ENCODE results near the gene ALDH1A2.
"Not testable (repeated sequence)": the region's sequence is repeated elsewhere in the genome, so short reads cannot be mapped to it uniquely, and the experiment has no call there.

Gene ALDH1A2

DNA sequence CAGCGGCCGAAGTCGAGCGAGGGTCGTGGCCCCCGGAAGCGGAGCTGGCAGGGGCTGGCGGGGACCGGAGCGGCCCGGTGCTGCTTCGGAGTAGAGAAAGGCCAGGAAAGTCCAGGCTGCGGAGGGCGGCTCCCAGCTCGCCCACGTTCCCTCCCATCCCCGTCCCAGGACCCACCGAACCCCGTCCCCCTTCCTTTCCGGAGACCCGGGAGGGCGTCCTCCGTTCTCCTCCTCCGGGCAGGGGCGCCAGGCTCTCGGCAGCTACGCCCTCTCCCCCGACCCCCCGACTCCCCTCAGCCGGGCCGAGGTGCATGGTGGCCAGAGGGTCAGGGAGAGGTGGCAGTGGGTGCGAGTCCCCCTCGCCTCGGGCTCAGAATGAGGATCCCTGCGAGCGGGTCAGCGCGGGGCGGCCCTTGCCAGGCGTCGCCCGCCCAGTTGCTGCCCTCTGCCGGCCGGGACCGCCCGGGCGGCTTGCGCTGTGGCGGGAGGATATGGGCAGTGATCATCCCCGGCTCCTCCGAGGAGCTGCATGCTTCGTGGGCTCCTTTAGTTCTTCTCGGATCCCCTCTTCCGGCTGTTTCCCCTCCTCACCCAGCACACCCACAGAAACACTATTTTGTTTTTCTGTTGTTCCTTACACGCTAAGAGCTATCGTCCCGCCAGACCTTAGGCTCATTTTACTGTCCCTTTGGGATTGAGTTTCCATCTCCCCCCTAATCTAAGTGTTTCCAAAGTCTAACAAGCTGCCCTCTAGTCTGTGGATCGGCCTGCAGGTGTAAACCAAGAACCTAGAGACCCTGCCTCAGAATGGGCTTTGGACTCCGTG is 744 bp upstream of the ALDH1A2 start:
- no peak for DNase-seq

DNA sequence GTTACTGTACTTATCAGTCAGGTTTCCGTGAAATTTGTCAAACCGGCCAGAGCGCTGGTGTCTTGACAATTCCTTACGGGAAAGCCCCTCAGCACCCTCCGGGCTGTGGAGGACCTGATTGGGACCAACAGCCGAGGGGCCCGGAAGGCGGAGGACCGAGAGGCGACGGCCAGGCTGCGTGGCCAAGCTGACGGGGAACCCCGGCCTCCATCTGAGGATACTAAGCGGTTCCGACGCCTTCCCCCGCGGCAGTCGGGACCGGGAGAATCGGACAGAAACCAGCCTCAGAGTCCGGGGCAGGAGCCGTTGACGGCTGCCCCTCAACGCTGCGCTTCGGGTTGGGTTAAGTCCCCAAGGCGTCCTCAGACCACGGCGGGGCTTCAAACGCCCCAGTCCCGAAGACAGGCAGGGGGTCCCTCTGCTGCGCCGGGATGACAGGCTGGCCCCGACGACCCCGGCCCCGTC is 499 bp downstream of the ALDH1A2 start:
- DNase-seq: no peak

DNA sequence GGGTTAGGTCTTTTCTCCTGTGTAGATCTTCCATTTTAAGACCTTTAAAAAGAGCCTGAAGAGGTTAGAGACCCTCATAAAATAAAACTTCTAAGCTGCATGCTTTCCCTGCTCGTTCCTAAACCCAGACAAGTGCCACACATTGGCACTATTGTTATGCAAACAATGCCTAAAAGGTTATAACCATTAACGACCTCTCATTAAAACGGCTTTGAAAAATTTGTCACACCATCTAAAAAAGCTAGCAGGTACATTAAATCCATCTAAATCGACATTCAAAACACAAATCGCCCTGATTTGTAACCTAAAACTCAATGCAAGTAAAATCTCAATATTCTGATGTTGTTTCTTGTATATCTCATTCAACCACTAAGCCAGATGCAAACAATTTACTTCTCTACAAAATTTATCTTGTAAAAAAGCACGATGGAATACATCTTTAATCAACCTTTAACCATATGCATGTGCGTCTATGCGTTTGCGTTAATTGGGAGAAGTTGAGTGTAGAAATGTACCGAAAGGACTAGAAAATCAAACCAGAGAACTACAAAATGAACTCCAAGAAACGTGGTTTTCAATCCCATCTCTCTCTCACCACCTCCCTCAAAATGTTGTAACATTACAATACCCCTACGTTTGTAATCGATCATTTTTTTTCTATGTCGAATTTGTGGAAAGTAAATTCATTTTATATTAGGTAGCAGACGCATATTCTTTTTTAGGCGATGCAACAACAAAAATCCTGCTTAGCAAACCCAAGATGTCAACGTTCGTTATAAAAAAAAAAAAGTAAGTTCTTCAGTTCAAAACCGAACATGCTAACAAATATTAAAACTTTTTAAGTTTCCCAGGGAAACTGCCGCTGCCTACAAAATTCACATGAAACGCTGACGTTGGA is 1.2 kb downstream of the ALDH1A2 start:
- DNase-seq: no peak

- no peak for DNase-seq
Measured at GRCh38 chr15:58063614-58064013, 1.9 kb downstream of the ALDH1A2 start.

- DNase-seq: no peak
Measured at GRCh38 chr15:58062983-58063382, 2.5 kb downstream of the ALDH1A2 start.

- DNase-seq: no peak
Measured at GRCh38 chr15:58062175-58062574, 3.3 kb downstream of the ALDH1A2 start.

DNA sequence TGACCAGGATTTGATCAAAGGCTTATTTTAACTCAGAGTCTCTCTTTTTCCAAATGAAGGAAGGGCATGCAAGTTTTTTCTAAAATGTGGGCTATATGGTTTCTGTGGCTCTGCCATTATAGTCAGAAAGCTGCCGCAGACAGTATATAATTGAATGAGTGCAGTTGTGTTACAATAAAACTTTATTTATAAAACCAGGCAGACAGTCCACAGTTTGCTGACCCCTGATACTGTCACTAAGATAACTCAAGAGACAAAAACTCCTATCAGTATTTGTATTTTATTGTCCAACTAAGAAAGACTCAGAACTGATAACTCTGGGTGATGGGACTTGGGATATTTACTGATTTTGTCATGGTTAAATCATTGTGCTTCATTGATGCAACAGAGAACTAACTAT is 4.9 kb downstream of the ALDH1A2 start:
- DNase-seq: no peak

DNA sequence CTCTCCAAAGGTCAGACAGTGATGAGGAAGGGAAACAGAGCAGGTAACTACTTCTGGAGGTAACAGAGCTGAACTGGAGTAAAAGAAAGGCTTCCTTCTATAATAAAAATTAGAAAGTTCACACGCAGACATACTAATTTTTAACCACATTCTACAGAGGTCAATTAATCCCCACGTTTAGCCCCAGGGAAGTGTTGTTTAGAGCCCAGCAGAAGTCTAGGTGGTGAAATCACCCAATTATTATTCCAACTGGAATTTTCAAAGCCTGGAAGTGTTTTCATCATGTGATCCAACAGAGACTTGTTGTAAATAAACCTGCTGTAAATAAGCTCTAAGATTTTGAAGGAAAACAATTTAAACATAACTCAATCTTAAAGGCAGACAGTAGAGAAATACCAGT is 6.8 kb downstream of the ALDH1A2 start:
- DNase-seq: no peak

- DNase-seq: no peak
Measured at GRCh38 chr15:58058073-58058472, 7.4 kb downstream of the ALDH1A2 start.

GRCh38 chr15:58057559-58057958 is 8.0 kb downstream of the ALDH1A2 start:
- peak; percentile 33 for DNase-seq

GRCh38 chr15:58056015-58056414 is 9.5 kb downstream of the ALDH1A2 start:
- no peak for DNase-seq

GRCh38 chr15:58053315-58054153 is 12.0 kb downstream of the ALDH1A2 start:
- no peak for DNase-seq

DNA sequence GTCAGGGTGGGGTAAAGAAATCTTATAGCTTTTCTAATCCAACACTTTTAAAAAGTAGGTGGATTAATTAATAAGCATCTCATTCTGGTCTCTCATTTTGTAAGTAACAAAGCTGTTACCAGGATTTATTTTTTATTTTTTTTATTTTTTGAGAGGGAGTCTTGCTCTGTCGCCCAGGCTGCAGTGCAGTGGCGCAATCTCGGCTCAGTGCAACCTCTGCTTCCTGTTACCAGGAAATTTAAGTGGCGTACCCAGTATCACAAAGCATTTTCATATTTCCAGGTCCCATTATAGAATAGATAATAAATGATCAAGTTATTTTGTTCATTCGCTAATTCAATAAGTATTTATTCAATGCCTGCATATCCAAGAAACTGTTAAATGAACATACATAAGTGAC is 13.2 kb downstream of the ALDH1A2 start:
- no peak for DNase-seq

DNA sequence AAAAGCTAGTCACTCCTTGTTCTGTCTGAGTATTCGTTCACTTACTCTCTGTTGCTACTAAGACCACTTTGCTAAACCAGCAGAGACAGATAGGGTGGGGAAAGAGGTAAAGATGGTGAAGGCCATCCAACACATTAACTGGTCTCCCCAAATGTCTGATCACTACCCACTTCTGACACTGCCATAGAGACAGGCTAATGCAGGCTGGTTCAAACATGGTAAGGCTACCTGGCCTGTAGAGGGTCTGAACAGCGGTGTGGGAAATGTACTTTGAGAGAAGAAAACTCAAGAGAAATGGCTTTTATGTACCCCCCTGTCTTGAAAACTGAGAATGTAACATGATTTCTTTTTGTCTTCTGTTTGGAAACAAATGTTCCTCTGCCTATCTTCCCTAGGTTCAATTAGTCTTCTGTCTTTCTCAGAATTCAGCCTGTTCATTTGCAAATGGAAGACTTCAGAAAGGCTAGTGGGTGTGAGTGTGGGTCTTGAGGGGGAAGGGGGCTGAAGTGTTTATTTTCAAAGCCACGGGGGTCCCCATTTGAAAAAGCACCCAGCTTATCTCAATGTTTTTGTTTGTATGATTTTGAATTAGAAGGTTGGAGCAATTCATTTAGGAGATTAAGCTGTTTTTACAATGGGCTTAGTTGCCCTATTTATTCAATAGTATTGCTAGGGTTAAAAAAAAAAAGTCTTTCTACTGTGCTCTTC is 15.8 kb downstream of the ALDH1A2 start:
- no peak for DNase-seq

DNA sequence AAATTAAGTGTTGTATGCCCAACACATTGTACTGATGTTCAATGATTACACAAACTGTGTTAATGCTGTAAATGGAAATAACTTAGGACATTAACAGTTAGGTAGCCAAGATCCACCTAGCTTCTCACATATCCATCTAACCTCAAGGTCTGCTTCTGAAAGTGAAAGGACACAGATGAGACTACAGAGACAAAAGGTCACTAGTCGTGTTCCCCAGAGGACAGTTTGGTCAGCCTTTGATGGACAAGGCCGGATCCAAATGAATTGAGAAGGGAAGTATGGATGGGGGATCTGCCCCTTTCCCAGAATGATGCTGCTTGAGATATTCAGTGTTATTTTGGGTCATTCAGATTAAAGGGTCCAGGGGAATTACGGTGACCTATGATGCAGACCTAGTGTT is 17.2 kb downstream of the ALDH1A2 start:
- no peak for DNase-seq

DNA sequence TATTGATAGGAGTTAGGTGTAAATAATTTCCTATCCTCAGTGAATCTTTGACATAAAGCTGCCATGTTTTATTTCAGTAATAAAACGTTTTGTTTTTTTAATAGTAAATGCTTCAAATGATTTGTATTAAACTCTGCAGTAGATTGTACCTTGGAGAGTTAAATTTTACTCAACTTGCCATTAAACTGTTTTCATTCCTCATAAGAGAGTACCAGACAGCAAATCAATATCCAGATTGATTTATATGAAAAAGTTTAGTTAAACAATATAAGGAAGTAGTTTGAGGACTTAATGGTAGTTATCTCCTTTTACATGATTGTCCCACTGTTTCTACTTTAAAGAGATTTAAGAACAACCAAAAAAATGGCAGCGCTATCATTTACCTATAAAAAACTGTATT is 18.4 kb downstream of the ALDH1A2 start:
- DNase-seq: no peak

DNA sequence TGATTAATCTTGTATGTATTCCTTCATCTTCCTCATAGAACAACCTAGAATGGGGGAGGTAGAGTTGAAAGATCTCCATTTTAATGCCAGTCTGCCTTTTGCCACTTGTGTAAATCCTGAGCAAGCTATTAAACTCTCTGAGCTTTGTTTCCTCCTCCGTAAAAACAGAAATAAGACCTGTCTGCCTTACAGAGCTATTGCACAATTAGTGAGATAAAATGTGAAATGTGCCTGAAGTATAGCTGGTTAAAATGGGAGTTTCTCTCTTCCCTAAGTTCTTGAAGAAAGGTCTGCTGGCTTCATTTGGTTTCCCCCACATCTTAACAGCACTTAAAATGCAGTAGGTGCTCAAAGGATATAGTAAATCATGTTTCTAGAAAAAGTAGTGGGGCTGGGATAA is 19.0 kb downstream of the ALDH1A2 start:
- DNase-seq: no peak

DNA sequence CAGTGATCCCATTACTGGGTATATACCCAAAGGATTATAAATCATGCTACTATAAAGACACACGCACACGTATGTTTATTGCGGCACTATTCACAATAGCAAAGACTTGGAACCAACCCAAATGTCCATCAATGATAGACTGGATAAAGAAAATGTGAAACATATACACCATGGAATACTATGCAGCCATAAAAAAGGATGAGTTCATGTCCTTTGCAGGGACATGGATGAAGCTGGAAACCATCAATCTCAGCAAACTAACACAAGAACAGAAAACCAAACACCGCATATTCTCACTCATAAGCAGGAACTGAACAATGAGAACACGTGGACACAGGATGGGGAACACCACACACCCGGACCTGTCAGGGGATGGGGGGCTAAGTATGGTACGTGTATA is 20.1 kb downstream of the ALDH1A2 start:
- not testable (repeated sequence) for DNase-seq

DNA sequence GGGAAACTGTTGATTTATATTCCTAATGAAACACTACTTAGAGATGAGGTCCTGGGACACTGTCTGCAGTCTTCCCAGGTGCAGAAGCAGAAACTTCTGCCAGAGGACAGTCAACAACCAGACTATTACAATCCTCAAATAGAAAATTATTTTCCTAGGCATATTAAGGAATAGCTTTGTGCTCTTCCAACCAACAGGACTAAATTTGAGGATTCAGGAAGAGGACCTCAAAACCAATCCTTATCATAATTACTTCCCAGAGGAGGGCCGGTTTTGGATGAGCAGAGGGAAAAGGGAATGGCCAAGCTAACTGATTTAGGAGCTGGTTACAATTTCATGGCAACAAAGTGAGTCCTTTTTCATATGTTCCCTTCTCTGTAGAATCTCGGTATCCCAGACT is 21.0 kb downstream of the ALDH1A2 start:
- no peak for DNase-seq

GRCh38 chr15:58043192-58043903 is 22.2 kb downstream of the ALDH1A2 start:
- DNase-seq: no peak

DNA sequence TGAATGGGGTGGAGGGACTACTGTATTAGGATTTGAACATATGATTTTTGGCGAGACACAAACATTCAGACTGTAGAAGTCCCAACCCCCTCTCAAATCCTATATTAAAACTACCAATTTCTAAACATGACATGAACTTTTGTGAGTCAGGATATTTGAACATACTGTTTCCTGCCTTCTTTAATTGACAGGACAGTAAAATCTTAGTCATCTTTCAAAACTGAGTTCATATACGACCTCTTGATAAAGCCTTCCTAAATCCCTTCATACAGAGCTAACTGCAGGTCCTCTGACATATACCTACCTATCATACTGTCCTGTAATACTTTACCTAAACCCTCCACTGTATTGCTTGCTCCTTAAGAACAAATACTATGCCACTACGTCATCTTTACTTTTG is 23.5 kb downstream of the ALDH1A2 start:
- DNase-seq: no peak

DNA sequence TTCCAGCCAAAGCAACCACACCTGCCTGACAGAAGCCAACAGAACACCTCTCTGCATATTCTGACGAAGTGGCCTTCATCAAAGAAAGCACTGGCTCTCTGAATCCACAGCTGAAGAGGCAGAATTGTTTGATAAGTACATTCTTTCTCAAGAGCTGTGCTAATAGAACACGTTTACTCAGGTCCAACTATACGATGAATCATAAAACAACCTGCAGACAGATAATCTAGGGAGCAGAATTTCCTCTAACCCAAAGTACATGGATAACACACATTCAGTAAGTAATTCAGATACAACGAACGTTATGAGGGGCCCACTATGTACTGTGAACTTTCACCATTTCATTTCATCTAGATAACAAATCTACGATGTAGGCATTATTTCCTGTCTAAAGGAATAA is 25.4 kb downstream of the ALDH1A2 start:
- DNase-seq: no peak

Data from NCI-H748 treated with DMSO at 0.1 percent for 48 hours (cell line).